22Rv1 (cell line): ENCODE data around the gene MRE11.

Experiments
- CTCF ChIP-seq: fragments of 450-650 bp; IDR thresholded peaks from 2 replicates; pipeline ENCODE4 v1.5.1; 2017; ENCODE audit warnings: mild to moderate bottlenecking
- ZFX ChIP-seq: fragments of 450-650 bp; IDR thresholded peaks from 2 replicates; pipeline ENCODE4 v1.6.1; 2017; ENCODE audit warnings: antibody characterized with exemption, borderline replicate concordance

DNA sequence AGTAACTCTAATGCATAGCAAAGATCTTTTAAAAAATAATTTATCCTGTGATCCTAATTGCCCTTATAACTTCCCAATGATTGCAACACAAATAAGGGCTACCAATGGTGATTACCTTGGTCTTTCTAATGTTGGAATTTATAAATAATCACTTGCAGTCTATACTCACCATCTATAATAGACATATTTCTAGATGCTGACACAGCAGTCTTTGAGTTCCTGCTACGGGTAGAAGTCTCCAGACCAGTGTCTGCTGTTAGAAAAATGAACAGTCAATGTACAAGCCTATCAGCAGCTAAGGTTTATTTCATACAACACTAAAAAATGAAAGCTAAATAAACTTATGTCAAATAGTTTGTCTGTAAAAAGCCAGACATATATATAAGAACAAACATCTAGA, 48.0 kb downstream of the MRE11 start:
- no peak for TF ChIP-seq CTCF
- no peak for TF ChIP-seq ZFX
